Activated CD8-positive, alpha-beta memory T cell treated with anti-CD3 and anti-CD28 coated beads, Interleukin-2, amount 10 ng/mL, durations not matched to agents 7 days and 5 days (primary cell): Measurements from ENCODE around the gene ZNF506. TPM values are rescaled to one million over a fixed set of nuclear protein-coding genes. Genes with fewer than 3 reads are reported as not detected.
A peak's percentile ranks its signal among the peaks of the same experiment; 100 is the strongest.
"Not testable (repeated sequence)": the region's sequence is repeated elsewhere in the genome, so short reads cannot be mapped to it uniquely, and the experiment has no call there.

Experiments used
- ATAC-seq: fragments of 150-1000 bp; cut with Tn5 transposase; one replicate; pipeline ENCODE4 v1.10.0; 2021; ENCODE audit warnings: moderate library complexity
- CTCF ChIA-PET: fragments of 350-600 bp; sonication (Branson Sonifier 250); formaldehyde crosslinking; loops from one replicate; lab custom pipeline; 2021; ENCODE audit warnings: antibody characterized with exemption; lab: Charles Lee
- DNase-seq: peaks from one replicate; pipeline ENCODE4 v3.0.0-alpha.2; 2020
- H3K27ac Mint-ChIP-seq: one replicate; pipeline ENCODE4 v1.8.0; 2021; ENCODE audit warnings: mild to moderate bottlenecking, mixed read lengths
- H3K27me3 Mint-ChIP-seq: one replicate; pipeline ENCODE4 v1.8.0; 2021; ENCODE audit warnings: mixed read lengths
- H3K36me3 Mint-ChIP-seq: one replicate; pipeline ENCODE4 v1.8.0; 2021; ENCODE audit warnings: mild to moderate bottlenecking, mixed read lengths
- H3K4me1 Mint-ChIP-seq: one replicate; pipeline ENCODE4 v1.8.0; 2021; ENCODE audit warnings: mixed read lengths
- H3K4me3 Mint-ChIP-seq: one replicate; pipeline ENCODE4 v1.8.0; 2021; ENCODE audit warnings: mild to moderate bottlenecking, moderate library complexity, mixed read lengths
- H3K9me3 Mint-ChIP-seq: one replicate; pipeline ENCODE4 v1.8.0; 2022; ENCODE audit warnings: low read depth, mixed read lengths
- total RNA-seq, 2 experiments: library from RNA; stranded (reverse); gene quantifications; one replicate each; pipeline ENCODE4 v1.2.3, GENCODE V29; 2021

The ZNF506 gene
- total RNA-seq, 2 experiments from 2014 or later: 16.8 to 27.4 TPM

GRCh38 chr19:19821976-19822375, 426 bp upstream of the ZNF506 start:
- H3K9me3 Mint-ChIP-seq: peaks cover 36% of the 10 kb centered on the region
- H3K27me3 Mint-ChIP-seq, ATAC-seq: not testable (repeated sequence)
- CTCF ChIA-PET: interaction anchor here (1.1 to 1.8 kb wide), 6 partner anchors 10 to 289 kb away, joined by 3 to 8 read pairs (median 4); partner anchors contain the start of genes ZNF253 and ZNF93
- DNase-seq: peak; percentile 41
- H3K27ac Mint-ChIP-seq: peak overlapping the region; percentile 99
- peaks cover 27% of the 10 kb centered on the region for H3K4me1 Mint-ChIP-seq
- peaks cover 62% of the 10 kb centered on the region for H3K36me3 Mint-ChIP-seq
- H3K4me3 Mint-ChIP-seq: peak overlapping the region; percentile 99

- Mint-ChIP-seq H3K4me1 (peaks cover 27% of the 10 kb centered on the region), H3K36me3 (peaks cover 66% of the 10 kb centered on the region), H3K4me3 (peak overlapping the region; percentile 99), H3K27ac (peak overlapping the region; percentile 99), H3K27me3 (no peaks in the 10 kb centered on the region), H3K9me3 (peaks cover 29% of the 10 kb centered on the region)
- CTCF ChIA-PET: interaction anchor here (0.8 to 1.8 kb wide), 9 partner anchors 32 to 603 kb away, joined by 3 to 7 read pairs (median 3); partner anchors contain the start of genes GMIP, ZNF253 and ZNF93
- ATAC-seq (no peak), DNase-seq (no peak)
Observed at GRCh38 chr19:19820774-19821320, 703 bp downstream of the ZNF506 start.

GRCh38 chr19:19817357-19817756, 4.2 kb downstream of the ZNF506 start:
- H3K27me3 Mint-ChIP-seq: no peaks in the 10 kb centered on the region
- H3K4me1 Mint-ChIP-seq: peaks cover 28% of the 10 kb centered on the region
- peaks cover 36% of the 10 kb centered on the region for H3K9me3 Mint-ChIP-seq
- H3K36me3 Mint-ChIP-seq: peaks cover 81% of the 10 kb centered on the region
- DNase-seq (peak; percentile 49), ATAC-seq (no peak)
- CTCF ChIA-PET: no interaction called here
- H3K27ac Mint-ChIP-seq: peak overlapping the region; percentile 68
- H3K4me3 Mint-ChIP-seq: no peak overlapping the region

GRCh38 chr19:19816679-19817078, 4.9 kb downstream of the ZNF506 start:
- H3K36me3 Mint-ChIP-seq: peaks cover 87% of the 10 kb centered on the region
- H3K4me3 Mint-ChIP-seq: no peak overlapping the region
- H3K27me3 Mint-ChIP-seq: no peaks in the 10 kb centered on the region
- CTCF ChIA-PET: no interaction called here
- peaks cover 26% of the 10 kb centered on the region for H3K4me1 Mint-ChIP-seq
- H3K9me3 Mint-ChIP-seq: peaks cover 37% of the 10 kb centered on the region
- H3K27ac Mint-ChIP-seq: no peak overlapping the region
- DNase-seq (no peak), ATAC-seq (no peak)

- CTCF ChIA-PET: interaction anchor here (0.6 to 1.9 kb wide), 2 partner anchors 10 to 78 kb away, joined by 4 to 8 read pairs; partner anchors contain the start of gene ZNF506
- H3K27me3 Mint-ChIP-seq, ATAC-seq, H3K27ac Mint-ChIP-seq, DNase-seq, H3K4me1 Mint-ChIP-seq, H3K4me3 Mint-ChIP-seq: not testable (repeated sequence)
- H3K9me3 Mint-ChIP-seq: peaks cover 36% of the 10 kb centered on the region
- peaks cover 85% of the 10 kb centered on the region for H3K36me3 Mint-ChIP-seq
Observed at GRCh38 chr19:19811999-19812398, 9.6 kb downstream of the ZNF506 start.

- DNase-seq (no peak), ATAC-seq (no peak)
- CTCF ChIA-PET: no interaction called here
- H3K36me3 Mint-ChIP-seq: peaks cover 83% of the 10 kb centered on the region
- H3K4me1 Mint-ChIP-seq: no peaks in the 10 kb centered on the region
- no peak overlapping the region for H3K4me3 Mint-ChIP-seq
- no peaks in the 10 kb centered on the region for H3K27me3 Mint-ChIP-seq
- no peak overlapping the region for H3K27ac Mint-ChIP-seq
- peaks cover 21% of the 10 kb centered on the region for H3K9me3 Mint-ChIP-seq
Observed at GRCh38 chr19:19805480-19805879, 16.1 kb downstream of the ZNF506 start.

- no peak for DNase-seq
- Mint-ChIP-seq H3K27me3 (no peaks in the 10 kb centered on the region), H3K9me3 (peaks cover 21% of the 10 kb centered on the region), H3K36me3 (peaks cover 77% of the 10 kb centered on the region), H3K27ac (no peak overlapping the region), H3K4me3 (no peak overlapping the region), H3K4me1 (no peaks in the 10 kb centered on the region)
- CTCF ChIA-PET: interaction anchor here (1.1 to 1.5 kb wide), 2 partner anchors 12 to 33 kb away, joined by 3 read pairs; no protein-coding TSS in a partner anchor
- no peak for ATAC-seq
Observed at GRCh38 chr19:19788015-19788414, 33.5 kb downstream of the ZNF506 start.

- H3K4me3 Mint-ChIP-seq, DNase-seq, ATAC-seq, H3K4me1 Mint-ChIP-seq, H3K27ac Mint-ChIP-seq, CTCF ChIA-PET, H3K27me3 Mint-ChIP-seq: not testable (repeated sequence)
- Mint-ChIP-seq H3K36me3 (peaks cover 83% of the 10 kb centered on the region), H3K9me3 (peaks cover 32% of the 10 kb centered on the region)
Observed at GRCh38 chr19:19785476-19785875, 36.1 kb downstream of the ZNF506 start.

- no peak overlapping the region for H3K27ac Mint-ChIP-seq
- no peak for ATAC-seq
Observed at GRCh38 chr19:19782783-19783182, 38.8 kb downstream of the ZNF506 start.

GRCh38 chr19:19781791-19782190, 39.8 kb downstream of the ZNF506 start:
- not testable (repeated sequence) for H3K4me3 Mint-ChIP-seq, H3K27me3 Mint-ChIP-seq, ATAC-seq, H3K27ac Mint-ChIP-seq, DNase-seq
- peaks cover 24% of the 10 kb centered on the region for H3K4me1 Mint-ChIP-seq
- peaks cover 83% of the 10 kb centered on the region for H3K36me3 Mint-ChIP-seq
- CTCF ChIA-PET: interaction anchor here (1.1 to 1.2 kb wide), 2 partner anchors 12 to 165 kb away, joined by 3 read pairs; no protein-coding TSS in a partner anchor
- H3K9me3 Mint-ChIP-seq: peaks cover 31% of the 10 kb centered on the region

More at GRCh38 chr19:19782783-19783182, 38.8 kb downstream of the ZNF506 start:
- DNase-seq: no peak
- peaks cover 33% of the 10 kb centered on the region for H3K9me3 Mint-ChIP-seq
- H3K4me1 Mint-ChIP-seq: peaks cover 14% of the 10 kb centered on the region
- CTCF ChIA-PET: no interaction called here
- no peaks in the 10 kb centered on the region for H3K27me3 Mint-ChIP-seq
- peaks cover 85% of the 10 kb centered on the region for H3K36me3 Mint-ChIP-seq
- no peak overlapping the region for H3K4me3 Mint-ChIP-seq

GRCh38 chr19:19778666-19779065, 42.9 kb downstream of the ZNF506 start:
- no peak overlapping the region for H3K27ac Mint-ChIP-seq
- H3K27me3 Mint-ChIP-seq: no peaks in the 10 kb centered on the region
- H3K4me3 Mint-ChIP-seq: peak overlapping the region; percentile 98
- CTCF ChIA-PET: no interaction called here
- ATAC-seq (no peak), DNase-seq (no peak)
- H3K36me3 Mint-ChIP-seq: peaks cover 54% of the 10 kb centered on the region
- H3K9me3 Mint-ChIP-seq: peaks cover 20% of the 10 kb centered on the region
- H3K4me1 Mint-ChIP-seq: peaks cover 42% of the 10 kb centered on the region

- H3K27me3 Mint-ChIP-seq: no peaks in the 10 kb centered on the region
- no peak overlapping the region for H3K27ac Mint-ChIP-seq
- H3K4me1 Mint-ChIP-seq: peaks cover 42% of the 10 kb centered on the region
- H3K36me3 Mint-ChIP-seq: peaks cover 51% of the 10 kb centered on the region
- H3K4me3 Mint-ChIP-seq: peak overlapping the region; percentile 98
- CTCF ChIA-PET: no interaction called here
- no peak for ATAC-seq
- peaks cover 17% of the 10 kb centered on the region for H3K9me3 Mint-ChIP-seq
- DNase-seq: no peak
Observed at GRCh38 chr19:19777692-19778091, 43.9 kb downstream of the ZNF506 start.

- peaks cover 14% of the 10 kb centered on the region for H3K9me3 Mint-ChIP-seq
- DNase-seq: peak; percentile 96
- CTCF ChIA-PET: interaction anchor here (0.9 to 1.4 kb wide), 9 partner anchors 12 to 462 kb away, joined by 3 to 6 read pairs (median 4); partner anchors contain the start of gene ZNF506
- H3K4me1 Mint-ChIP-seq: peaks cover 42% of the 10 kb centered on the region
- peak; percentile 100 for ATAC-seq
- H3K4me3 Mint-ChIP-seq: peak overlapping the region; percentile 98
- H3K27ac Mint-ChIP-seq: peak overlapping the region; percentile 92
- peaks cover 42% of the 10 kb centered on the region for H3K36me3 Mint-ChIP-seq
- no peaks in the 10 kb centered on the region for H3K27me3 Mint-ChIP-seq
Observed at GRCh38 chr19:19776206-19777008, 45.1 kb downstream of the ZNF506 start.
